Neural cell (in vitro differentiated cells): Measurements from ENCODE around the gene ANGEL1. TPM values are rescaled to one million over a fixed set of nuclear protein-coding genes. Genes with fewer than 3 reads are reported as not detected.

Experiments
- H2AFZ ChIP-seq: fragments of 200-600, 300-800 bp; sonication (generic), shearing (Covaris generic); 2 replicates; pipeline ENCODE4 v1.6.0; 2014; ENCODE audit warnings: low read depth, mild to moderate bottlenecking, antibody characterized with exemption, low read length, moderate library complexity
- H3F3A ChIP-seq: fragments of 200-600 bp; shearing (Covaris generic); 2 replicates; pipeline ENCODE4 v1.6.1; 2016; ENCODE audit warnings: mild to moderate bottlenecking, moderate library complexity, mixed read lengths, antibody characterized with exemption, low read length; ENCODE audit not compliant: insufficient read depth, poor library complexity, severe bottlenecking
- H3K27ac ChIP-seq: fragments of 200-600, 300-800 bp; sonication (generic), shearing (Covaris generic); 2 replicates; pipeline ENCODE4 v1.5.1; 2014; ENCODE audit warnings: mild to moderate bottlenecking, low read length, moderate library complexity
- H3K27me3 ChIP-seq: fragments of 300-800, 200-600 bp; sonication (generic), shearing (Covaris generic); 2 replicates; pipeline ENCODE4 v1.6.0; 2014; ENCODE audit warnings: mild to moderate bottlenecking, low read depth, low read length, moderate library complexity; ENCODE audit not compliant: insufficient read depth
- H3K36me3 ChIP-seq: fragments of 300-800, 200-600 bp; sonication (generic), shearing (Covaris generic); 2 replicates; pipeline ENCODE4 v1.5.1; 2014; ENCODE audit warnings: mild to moderate bottlenecking, antibody characterized with exemption, low read length, moderate library complexity; ENCODE audit not compliant: insufficient read depth
- H3K4me2 ChIP-seq: fragments of 300-800, 200-600 bp; sonication (generic), shearing (Covaris generic); 2 replicates; pipeline ENCODE4 v1.6.0; 2014; ENCODE audit warnings: mild to moderate bottlenecking, low read length
- H3K4me3 ChIP-seq: fragments of 300-800, 200-600 bp; sonication (generic), shearing (Covaris generic); 2 replicates; pipeline ENCODE4 v1.5.1; 2014; ENCODE audit warnings: mild to moderate bottlenecking, low read length, moderate library complexity
- H3K79me2 ChIP-seq: fragments of 200-600 bp; shearing (Covaris generic); replicated peaks from 2 replicates; pipeline ENCODE4 v1.6.0; 2014; ENCODE audit warnings: mild to moderate bottlenecking, low read length, moderate library complexity; ENCODE audit not compliant: insufficient read depth
- H3K9ac ChIP-seq: fragments of 300-800, 200-600 bp; sonication (generic), shearing (Covaris generic); 2 replicates; pipeline ENCODE4 v1.6.1; 2016; ENCODE audit warnings: mild to moderate bottlenecking, low read length, mixed read lengths
- H3K9me2 ChIP-seq: fragments of 200-600 bp; shearing (Covaris generic); 2 replicates; pipeline ENCODE4 v1.6.1; 2016; ENCODE audit warnings: mild to moderate bottlenecking, low read length, mixed read lengths; ENCODE audit not compliant: insufficient read depth
- H3K9me3 ChIP-seq: fragments of 200-600, 300-800 bp; sonication (generic), shearing (Covaris generic); 2 replicates; pipeline ENCODE4 v1.6.1; 2016; ENCODE audit warnings: mild to moderate bottlenecking, mixed run types, low read length, moderate library complexity, mixed read lengths
- H4K20me1 ChIP-seq: fragments of 200-600 bp; shearing (Covaris generic); 2 replicates; pipeline ENCODE4 v1.6.1; 2016; ENCODE audit warnings: mild to moderate bottlenecking, mixed run types; ENCODE audit not compliant: insufficient read depth
- CTCF ChIP-seq: fragments of 450-650 bp; IDR thresholded peaks from 2 replicates; pipeline ENCODE4 v1.5.1; 2014; ENCODE audit warnings: antibody characterized with exemption, mild to moderate bottlenecking, moderate library complexity; ENCODE audit not compliant: poor library complexity, severe bottlenecking
- EP300 ChIP-seq: fragments of 450-650 bp; conservative IDR thresholded peaks from 2 replicates; pipeline ENCODE4 v1.6.1; 2014; ENCODE audit warnings: antibody characterized with exemption, mild to moderate bottlenecking, moderate library complexity; ENCODE audit not compliant: poor library complexity, severe bottlenecking
- EZH2 ChIP-seq: fragments of 200-600, 300-800 bp; shearing (Covaris generic), sonication (generic); IDR thresholded peaks from 2 replicates; pipeline ENCODE4 v1.6.1; 2014; ENCODE audit warnings: antibody characterized with exemption, low read length, borderline replicate concordance, mild to moderate bottlenecking; ENCODE audit not compliant: insufficient read depth, poor library complexity, severe bottlenecking
- MXI1 ChIP-seq: fragments of 450-650 bp; conservative IDR thresholded peaks from 2 replicates; pipeline ENCODE4 v1.6.1; 2014; ENCODE audit warnings: antibody characterized with exemption, mild to moderate bottlenecking; ENCODE audit not compliant: poor library complexity, severe bottlenecking
- POLR2AphosphoS5 ChIP-seq: IDR thresholded peaks from 2 replicates; pipeline ENCODE4 v1.6.1; 2012
- RAD21 ChIP-seq: fragments of 450-650 bp; conservative IDR thresholded peaks from 2 replicates; pipeline ENCODE4 v1.6.1; 2014; ENCODE audit warnings: antibody characterized with exemption, mild to moderate bottlenecking, moderate library complexity
- REST ChIP-seq: IDR thresholded peaks from 2 replicates; pipeline ENCODE4 v1.6.1; 2012; ENCODE audit warnings: borderline replicate concordance
- SMC3 ChIP-seq: fragments of 450-650 bp; conservative IDR thresholded peaks from 2 replicates; pipeline ENCODE4 v1.6.1; 2014; ENCODE audit warnings: antibody characterized with exemption, mild to moderate bottlenecking, moderate library complexity; ENCODE audit not compliant: poor library complexity
- TAF1 ChIP-seq: IDR thresholded peaks from 2 replicates; pipeline ENCODE4 v1.6.1; 2012; ENCODE audit warnings: low read depth
- polyA plus RNA-seq: library from polyadenylated mRNA; depleted of rRNA; stranded (reverse); fragments of >200 nt; gene quantifications from 2 replicates; pipeline ENCODE4 v1.2.3, GENCODE V29; 2014

ANGEL1 gene
- polyA plus RNA-seq, 1 donor from 2014 or later, result 18.4 TPM

GRCh38 chr14:76777721-76778120 is 35.0 kb downstream of the ANGEL1 start:
- no peaks in the 10 kb centered on the region for H3F3A ChIP-seq
- H3K9ac ChIP-seq, result no peak overlapping the region
- no peaks in the 10 kb centered on the region for H4K20me1 ChIP-seq
- no peak overlapping the region for H2AFZ ChIP-seq
- no peak overlapping the region for H3K27ac ChIP-seq
- no peaks in the 10 kb centered on the region for H3K9me2 ChIP-seq
- H3K4me2 ChIP-seq, result no peak overlapping the region
- no peaks in the 10 kb centered on the region for H3K27me3 ChIP-seq
- TF ChIP-seq POLR2AphosphoS5 (no peak), RAD21 (no peak), REST (no peak), SMC3 (no peak), EZH2 (no peak), EP300 (no peak), CTCF (no peak), TAF1 (no peak), MXI1 (no peak)
- no peaks in the 10 kb centered on the region for H3K9me3 ChIP-seq
- H3K4me3 ChIP-seq, result no peak overlapping the region
- H3K36me3 ChIP-seq, result peaks cover 19% of the 10 kb centered on the region
- H3K79me2 ChIP-seq, result no peaks in the 10 kb centered on the region

- Histone ChIP-seq H3K36me3 (peaks cover 19% of the 10 kb centered on the region), H3K27me3 (no peaks in the 10 kb centered on the region), H2AFZ (no peak overlapping the region), H3F3A (no peaks in the 10 kb centered on the region), H3K4me2 (no peak overlapping the region), H3K9me3 (no peaks in the 10 kb centered on the region), H3K4me3 (no peak overlapping the region), H3K9me2 (no peaks in the 10 kb centered on the region), H3K9ac (no peak overlapping the region), H4K20me1 (no peaks in the 10 kb centered on the region), H3K79me2 (no peaks in the 10 kb centered on the region), H3K27ac (no peak overlapping the region)
- TF ChIP-seq POLR2AphosphoS5, result peak; percentile 29
- TF ChIP-seq EZH2, result no peak
Observed at GRCh38 chr14:76776428-76777251, 36.0 kb downstream of the ANGEL1 start.
